Measurements from ENCODE around the gene CACNA2D3.

CACNA2D3 gene

DNA sequence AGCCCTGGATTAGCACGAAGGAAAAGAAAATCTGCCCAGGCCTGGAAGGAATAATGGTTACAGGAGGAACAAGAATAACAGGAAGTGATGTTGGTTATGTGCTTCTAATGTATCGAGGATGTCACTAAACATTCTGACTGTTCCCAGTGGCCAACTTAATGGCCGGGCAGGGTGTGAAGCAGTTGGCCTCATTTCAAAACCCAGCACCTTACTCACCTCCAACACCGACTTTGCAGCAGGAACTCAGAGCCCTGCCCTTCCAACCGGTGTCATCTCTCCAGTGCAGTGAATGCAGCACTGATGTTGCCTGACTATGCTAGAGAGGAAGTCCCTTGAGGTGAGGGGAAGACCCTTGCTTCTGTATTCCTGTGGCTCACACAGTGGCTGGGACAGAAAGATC, 967.9 kb downstream of the CACNA2D3 start:
- TF ChIP-seq, protein P1, sequence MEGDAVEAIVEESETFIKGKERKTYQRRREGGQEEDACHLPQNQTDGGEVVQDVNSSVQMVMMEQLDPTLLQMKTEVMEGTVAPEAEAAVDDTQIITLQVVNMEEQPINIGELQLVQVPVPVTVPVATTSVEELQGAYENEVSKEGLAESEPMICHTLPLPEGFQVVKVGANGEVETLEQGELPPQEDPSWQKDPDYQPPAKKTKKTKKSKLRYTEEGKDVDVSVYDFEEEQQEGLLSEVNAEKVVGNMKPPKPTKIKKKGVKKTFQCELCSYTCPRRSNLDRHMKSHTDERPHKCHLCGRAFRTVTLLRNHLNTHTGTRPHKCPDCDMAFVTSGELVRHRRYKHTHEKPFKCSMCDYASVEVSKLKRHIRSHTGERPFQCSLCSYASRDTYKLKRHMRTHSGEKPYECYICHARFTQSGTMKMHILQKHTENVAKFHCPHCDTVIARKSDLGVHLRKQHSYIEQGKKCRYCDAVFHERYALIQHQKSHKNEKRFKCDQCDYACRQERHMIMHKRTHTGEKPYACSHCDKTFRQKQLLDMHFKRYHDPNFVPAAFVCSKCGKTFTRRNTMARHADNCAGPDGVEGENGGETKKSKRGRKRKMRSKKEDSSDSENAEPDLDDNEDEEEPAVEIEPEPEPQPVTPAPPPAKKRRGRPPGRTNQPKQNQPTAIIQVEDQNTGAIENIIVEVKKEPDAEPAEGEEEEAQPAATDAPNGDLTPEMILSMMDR (IDR thresholded peaks at IDR 0.05) = no peak

DNA sequence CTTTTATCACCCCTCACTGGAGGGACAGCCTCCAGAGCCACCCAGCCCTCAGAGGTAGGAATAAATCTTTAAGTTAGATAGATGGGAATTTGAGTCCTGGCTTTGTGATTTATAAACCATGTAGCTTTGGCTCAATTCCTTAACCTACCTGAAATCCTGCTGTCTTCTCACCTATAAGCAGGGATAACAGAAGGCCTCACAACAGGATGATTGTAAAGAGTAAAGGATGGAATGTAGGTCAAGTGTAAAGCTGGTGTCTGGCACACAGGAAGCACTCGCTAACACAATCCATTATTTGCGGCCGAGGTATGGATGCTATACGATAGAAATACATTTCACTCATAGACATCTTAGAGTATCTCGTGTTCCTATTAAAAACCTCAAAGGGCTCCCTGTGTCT, 968.4 kb downstream of the CACNA2D3 start:
- TF ChIP-seq, protein P1 (IDR thresholded peaks at IDR 0.05) = no peak

DNA sequence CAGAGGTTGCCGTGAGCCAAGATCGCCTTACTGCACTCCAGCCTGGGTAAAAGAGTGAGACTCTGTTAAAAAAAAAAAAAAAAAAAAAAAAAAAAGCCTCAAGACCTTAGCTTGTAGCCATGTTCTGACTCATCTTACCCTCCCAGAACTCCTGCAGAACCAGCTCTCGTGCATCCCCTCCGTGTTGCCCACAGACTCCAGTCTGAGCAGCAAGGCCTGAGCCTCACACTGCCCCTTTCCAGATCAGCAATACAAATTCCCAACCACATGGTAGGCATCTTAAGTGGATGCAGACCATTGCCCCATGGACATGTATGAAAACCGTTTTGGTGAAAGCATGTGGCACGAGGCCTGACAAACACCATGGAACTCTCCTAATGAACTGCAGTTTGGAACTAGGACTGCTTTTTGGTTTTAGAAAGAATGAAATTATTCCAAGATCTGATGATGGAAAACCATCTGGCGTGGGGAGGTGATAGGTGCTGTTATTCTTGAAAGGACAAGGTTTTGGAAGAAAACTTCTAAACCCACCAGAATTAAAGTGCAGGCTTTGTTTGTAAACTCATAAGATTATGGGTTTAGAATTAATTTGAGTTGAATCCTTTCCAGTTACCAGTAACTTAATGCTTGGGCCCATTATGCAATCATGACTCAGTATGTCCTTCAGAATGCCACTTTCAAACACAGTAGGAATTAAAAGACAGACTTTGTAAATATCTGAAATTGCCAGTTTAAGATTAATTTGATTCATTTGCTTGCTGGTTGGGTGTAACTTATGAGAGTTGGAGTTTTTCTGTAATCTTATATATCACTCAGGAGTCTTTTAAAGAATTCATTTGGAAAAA, 969.3 kb downstream of the CACNA2D3 start:
- TF ChIP-seq, protein P1 (IDR thresholded peaks at IDR 0.05) = no peak

DNA sequence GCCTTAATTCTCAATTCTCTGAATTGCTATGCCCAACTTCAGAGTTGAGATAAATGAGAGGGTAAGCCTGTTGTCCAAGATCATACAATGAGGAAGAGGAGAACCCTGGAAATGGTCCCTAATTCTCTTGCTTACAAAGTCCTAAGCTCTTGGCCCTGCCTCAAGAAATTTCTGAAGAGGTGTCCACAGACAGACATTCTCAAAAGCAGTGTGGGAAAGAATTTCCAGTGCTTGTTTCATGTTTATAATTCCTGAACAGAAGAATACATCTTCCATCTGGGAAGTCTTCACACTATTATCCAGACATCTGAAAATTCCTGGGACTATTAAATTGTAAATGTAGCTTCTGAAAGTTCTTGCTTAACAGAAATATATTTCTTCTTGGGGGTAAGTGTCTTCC, 972.3 kb downstream of the CACNA2D3 start:
- TF ChIP-seq, protein P1 (IDR thresholded peaks at IDR 0.05) = no peak

DNA sequence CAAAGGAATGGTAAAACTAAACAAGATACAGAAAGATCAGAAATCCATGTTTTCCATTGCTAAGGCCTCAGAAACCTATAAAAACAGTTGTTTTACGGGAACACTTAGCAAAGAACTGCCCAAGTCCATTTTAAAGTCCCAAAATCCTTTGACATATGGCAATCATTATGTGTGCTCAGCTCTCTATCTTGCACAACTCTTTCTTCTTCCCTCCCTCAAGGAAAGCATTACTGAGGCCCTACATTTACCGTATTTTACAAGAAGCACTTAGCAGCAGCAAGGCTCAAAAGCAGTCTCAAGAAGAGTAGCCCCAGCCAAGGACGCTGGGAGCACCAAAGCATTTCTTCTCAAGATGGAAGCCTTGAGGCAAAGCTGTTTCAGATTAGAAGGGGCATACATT, 975.1 kb downstream of the CACNA2D3 start:
- TF ChIP-seq, protein P1 (IDR thresholded peaks at IDR 0.05) = no peak

DNA sequence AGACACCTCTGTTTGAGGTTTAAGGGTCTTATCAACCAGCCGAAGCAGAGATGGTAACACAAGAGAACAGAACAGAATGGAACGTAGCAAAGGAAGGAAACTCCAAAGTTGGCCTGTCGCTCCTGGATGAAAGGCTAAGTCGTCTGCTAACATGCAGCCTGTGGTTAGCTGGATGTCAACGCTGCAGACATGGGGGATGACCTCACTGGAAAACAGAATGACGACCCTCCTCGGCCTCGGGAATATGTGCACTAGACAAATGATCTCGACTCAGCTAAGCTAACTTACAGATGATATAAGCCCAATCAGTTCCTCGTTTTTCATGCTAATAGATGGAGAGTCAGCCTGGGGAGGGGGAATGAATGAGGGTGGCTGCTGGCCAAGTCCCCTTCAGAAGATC, 983.3 kb downstream of the CACNA2D3 start:
- TF ChIP-seq, protein P1 (IDR thresholded peaks at IDR 0.05) = no peak

DNA sequence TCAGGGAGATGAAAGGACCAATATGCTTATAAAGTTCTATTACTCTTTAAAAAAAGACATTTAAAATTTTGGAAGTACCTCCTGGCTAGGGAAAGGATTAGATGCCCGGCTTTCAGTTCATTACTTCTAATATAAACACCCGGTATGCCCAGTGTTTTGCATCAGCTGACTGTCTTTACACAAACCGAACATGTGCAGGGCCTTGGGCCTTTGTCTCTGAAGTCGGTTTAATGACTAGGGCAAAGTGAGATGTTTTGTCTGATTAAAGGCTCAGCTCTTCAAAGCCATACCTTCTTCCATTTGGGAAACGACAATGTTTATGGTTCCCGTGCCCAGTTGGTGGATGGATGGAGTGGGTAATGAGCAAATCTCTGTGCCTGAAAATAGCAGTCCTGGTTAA, 984.8 kb downstream of the CACNA2D3 start:
- TF ChIP-seq, protein P1 (IDR thresholded peaks at IDR 0.05) = no peak

Data from LNCAP (cell line).